DMS114 treated with DMSO at 0.1 percent for 48 hours (cell line): ENCODE data around the gene ARX.

Source experiments
- DNase-seq: peaks from one replicate; lab custom pipeline; 2025; ENCODE audit not compliant: unreplicated experiment; lab: John Stamatoyannopoulos, UW

Gene ARX

DNA sequence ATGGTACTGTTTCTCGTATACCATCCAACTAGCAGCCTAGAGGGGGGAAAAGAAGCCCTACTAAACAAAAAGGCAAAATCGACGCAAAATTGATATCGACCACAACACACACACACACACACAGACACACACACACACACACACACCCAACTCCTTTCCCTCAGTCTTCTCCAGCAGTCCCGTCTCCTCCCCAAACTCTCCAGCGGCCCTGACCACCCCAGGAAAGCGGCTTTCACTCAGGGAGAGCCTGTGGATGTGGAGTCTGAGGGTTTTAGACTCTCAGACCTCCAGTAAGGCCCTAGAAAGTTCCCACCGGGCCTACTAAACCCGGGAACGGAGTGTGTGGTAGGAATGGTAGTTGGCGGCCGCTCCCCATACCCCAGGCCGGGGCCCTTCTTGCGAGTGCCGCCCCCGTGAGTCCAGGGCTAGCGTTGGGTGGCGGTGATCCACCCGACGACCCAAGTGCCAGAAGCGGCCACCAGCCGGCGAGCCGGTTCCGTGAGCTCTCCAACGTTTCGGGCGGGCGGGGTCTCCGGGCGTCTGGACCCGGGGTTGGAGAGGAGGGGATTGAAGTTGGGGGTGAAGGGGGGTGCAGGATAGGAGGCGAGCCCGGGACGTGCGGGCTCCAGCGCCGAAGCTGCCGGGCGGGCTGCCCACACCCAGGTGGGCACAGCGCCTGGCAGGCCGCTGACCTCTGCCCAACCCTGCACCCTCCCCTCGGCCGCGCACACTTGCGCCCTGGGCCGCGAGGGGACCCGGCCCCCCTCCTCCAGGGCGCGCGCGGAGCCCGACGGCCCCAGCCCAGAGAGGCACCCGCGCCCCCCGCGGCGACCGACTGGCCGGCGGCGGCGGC is 13.7 kb downstream of the ARX start:
- no peak for DNase-seq

DNA sequence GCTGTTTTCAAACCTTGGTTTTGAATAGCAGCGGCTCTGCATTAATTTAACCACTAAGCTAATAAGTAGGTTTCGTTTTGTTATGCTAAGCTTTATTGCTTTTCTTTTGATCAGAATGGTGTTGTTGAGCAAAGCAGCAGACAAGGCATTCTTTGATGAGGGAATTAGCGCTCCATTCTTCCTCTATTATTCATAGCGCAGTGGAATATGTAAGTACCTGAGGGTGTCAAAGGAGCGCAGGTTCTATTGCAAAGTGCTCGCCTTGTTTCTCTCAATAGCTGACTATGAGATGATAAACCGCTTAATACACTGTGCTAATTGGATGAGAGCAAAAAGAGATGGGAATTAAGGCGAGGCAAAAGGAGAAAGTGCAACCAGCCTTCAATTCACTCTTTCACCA is 16.3 kb downstream of the ARX start:
- no peak for DNase-seq

DNA sequence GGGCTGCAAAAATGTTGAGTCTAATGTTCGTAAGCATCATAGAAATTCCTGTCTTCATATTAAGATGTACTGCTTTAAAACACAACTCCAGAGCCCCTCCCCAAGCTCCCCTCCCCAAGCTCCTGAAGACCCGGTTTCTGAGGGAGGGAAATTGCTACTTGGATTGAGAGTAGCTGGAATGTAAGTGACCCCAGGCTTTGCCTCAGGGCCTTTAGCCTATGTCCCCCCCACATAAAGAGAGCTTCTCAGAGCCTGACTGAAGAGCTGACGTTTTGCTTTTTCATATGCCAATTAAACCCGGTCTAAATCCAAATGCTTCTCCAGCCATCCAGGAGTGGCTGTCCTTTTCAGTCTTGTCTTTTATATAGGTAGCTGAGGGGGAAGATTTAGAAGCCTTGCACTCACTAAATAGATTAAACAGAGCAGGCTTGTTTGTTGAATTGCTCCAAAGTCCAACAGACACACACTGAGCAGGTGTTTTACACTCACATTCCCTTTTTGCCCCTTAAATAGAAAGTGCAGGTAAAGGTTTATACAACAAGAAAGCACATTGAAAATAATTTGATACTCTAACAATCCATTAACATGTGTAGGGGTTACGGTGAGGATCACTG is 19.6 kb downstream of the ARX start:
- no peak for DNase-seq

DNA sequence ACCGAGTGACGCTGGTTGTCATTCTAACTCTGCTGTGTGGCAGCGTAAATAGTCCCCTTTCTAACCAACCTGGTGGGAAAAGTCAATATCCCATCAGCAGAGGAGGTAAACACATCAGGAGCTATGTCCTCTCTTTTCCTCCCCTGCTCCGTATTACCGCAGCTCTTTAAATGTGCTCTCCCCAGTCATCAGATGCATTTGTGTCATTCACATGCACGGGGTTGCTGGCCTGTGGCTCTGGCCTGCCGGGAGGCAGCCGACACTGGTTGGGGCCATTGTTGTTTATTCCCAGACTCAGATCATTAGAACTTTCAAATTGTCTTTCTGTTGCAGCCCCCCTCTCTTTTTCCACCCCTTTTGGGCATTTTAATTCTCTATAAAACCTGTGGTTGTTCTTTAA is 21.9 kb downstream of the ARX start:
- no peak for DNase-seq

DNA sequence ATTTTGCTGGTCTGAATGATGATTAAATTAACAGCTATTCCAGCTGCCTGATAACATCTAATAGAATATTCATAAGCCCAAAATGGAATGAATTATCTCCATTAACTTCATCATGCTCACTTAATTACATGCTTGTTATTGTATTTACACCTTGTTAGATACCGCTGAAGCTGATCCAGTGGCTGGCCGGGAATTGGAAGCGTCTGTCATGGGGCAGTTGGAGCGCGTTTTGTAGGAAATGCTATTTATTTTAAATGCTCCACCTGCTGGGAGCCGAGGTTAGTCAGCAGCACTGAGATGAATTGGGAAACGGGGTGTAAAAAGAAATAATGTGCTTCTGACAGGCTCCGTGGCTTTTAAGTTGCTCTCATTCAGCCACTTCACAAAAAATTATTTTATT is 25.2 kb downstream of the ARX start:
- no peak for DNase-seq

DNA sequence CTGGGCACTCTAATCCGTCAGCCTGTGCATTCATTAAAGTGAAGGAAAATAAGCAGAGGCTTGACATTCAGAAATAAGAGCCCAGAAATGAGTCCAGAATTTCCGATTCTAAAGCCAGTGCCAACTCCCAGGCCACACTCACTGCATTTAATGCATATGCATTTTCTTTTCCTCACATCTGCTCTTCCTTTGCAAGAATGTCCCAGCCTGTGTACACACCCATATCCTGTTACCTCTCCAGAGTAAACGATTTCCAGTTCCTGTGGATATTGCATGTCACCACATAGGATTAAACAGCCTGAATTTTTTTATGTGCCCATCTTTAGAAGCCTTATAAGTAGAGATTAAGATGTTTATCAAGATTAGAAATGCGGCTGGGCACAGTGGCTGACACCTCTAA is 27.5 kb downstream of the ARX start:
- DNase-seq, result no peak

DNA sequence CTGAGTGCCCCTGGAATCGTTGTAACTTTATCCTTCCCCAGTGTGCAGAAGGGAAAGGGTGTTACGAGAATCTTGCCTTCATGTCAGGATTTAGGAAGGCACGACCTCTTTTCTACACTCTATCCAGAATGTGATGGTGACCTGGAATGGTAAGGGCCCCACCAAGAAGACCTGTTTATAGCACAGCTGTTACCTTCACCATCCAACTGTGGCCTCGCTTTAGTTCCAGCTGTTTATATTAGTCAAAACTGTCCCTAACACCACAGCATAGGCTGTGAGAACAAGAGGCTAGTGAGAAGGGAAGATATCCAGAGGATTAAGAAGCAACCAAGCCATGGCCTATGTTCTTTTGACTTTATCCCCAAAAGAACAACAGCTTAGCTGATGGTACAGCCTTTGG is 28.0 kb downstream of the ARX start:
- DNase-seq, result no peak

DNA sequence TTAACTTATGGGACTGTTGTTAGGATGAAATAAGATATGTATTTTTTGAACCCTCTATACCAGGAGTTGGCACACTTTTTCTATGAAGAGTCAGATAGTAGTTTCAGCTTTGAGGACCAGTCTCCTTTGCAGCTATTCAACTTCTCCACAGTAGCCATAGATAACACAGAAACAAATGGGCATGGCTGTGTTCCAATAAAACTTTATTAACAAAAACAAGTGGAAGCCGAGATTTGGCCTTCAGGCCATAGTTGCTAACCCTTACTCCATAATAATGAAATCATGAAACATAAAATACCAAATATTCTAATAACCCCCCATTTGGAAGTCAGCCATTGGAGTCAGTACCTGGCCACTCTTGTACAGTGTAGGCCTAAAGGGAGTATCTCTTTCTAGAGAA is 30.6 kb downstream of the ARX start:
- no peak for DNase-seq

DNA sequence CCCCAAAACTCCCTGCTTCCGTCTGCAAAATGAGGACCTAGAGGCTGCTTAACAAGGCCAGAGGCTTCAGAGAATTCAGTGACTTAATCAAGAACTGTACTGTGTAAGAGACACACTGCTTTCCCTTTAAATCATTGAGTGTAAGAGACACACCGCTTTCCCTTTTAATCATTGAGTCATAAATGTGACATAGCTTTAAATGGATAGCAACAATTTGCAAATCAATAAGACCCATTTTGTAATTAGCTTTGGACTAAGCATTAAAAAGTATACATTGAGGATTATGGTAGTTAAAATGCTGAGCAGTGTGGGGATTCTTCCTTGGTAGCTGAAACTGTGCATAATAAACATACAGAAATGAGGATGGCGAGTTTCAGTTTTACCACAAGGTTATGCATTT is 31.8 kb downstream of the ARX start:
- DNase-seq, result no peak

DNA sequence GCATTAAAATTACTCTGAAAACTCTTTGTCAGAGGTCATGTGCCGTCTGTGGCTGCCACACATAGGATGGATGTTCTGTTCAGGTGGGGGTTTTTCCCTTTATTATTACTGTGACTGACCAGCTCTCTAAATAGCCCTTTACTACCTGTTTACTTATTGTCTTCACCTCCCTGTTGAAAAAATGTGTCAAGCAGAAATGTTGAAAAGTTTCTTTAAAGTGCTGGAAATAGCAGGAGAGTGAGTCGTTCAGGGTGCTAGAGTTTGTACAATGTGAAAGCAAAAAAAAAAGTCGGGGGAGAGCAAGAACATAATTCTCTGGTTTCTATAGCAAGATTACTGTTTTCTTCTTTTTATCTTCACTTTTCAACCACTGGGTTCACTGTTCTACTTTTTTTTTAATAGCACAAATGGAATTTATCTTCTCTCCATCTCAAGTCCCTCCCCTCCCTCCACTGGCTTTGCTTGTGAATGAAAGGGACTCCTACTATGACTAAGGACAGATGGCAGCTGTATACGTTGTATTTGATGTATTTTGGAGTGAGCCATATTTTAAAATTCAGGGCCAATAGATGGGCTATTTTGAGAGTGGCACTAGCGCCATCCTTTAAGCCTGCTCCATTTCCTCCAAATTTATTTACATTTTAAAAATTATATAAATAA is 33.3 kb downstream of the ARX start:
- DNase-seq, result no peak

DNA sequence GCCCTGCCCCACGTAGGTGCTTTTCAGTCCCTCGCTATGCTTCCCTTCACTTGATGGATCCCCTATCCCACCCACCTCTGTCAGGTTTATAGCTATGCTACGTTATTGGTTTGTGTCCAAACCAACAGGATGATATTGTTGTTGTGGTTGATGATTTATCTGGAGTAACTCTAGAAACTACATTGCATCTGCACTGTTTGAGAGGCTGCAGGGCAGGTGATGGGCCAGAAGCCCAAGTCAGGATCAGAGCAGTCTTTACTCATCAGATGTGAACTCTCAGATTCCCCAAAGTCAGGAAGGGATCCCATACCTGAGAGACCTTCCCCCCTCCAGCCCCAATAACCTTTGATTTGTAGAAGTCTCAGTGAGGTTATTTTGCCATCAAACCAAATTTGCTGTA is 34.7 kb downstream of the ARX start:
- DNase-seq, result no peak

DNA sequence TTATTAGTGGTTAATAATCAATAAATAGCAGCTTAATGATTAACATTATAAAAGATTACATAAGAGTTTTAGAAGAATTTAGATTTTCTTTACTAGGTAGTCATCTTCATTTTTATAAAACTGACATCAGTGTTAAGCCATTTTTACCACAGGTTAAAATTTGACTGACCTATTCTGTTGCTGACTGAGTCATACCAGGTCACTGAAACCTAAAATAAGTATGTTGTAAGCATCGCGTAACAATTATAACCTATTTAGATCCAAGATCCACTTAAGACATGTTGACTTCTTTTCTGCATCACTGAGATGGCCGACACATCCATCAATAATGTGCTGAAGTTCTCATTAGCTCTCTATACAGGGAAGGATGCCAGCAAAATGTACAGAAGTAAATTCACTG is 36.7 kb downstream of the ARX start:
- DNase-seq, result no peak

DNA sequence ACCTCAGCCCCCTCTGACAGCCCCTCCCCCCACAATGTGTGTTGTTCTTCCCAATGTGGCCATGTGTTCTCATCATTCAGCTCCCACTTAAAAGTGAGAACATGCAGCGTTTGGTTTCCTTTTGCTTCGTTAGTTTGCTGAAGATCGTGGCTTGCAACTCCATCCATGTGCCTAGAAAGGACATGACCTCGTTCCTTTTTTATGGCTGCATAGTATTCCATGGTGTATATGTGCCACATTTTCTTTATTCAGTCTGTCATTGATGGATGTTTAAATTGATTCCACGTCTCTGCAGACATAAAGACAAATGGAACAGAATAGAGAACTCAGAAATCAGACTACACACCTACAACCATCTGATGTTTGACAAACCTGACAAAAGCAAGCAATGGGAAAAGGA is 46.0 kb downstream of the ARX start:
- no peak for DNase-seq

DNA sequence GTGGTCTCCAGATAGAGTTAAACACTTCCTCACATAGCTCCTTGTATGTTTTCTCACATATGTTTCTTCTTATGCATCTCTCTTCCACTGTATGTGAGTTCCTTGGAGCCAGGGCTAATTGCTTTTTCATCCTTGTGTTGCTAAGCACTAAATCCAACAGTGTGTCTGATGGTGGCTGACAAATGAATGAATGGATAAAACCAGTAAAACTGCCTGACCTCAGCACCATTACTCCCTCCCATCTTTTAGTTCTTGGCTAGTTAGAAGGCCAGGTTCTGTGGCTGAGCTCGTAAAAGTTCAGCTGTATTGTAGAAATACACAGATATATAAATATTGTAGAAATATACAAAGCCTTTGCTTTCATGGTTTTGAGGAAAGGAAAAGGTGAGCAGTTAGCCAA is 50.4 kb downstream of the ARX start:
- no peak for DNase-seq

DNA sequence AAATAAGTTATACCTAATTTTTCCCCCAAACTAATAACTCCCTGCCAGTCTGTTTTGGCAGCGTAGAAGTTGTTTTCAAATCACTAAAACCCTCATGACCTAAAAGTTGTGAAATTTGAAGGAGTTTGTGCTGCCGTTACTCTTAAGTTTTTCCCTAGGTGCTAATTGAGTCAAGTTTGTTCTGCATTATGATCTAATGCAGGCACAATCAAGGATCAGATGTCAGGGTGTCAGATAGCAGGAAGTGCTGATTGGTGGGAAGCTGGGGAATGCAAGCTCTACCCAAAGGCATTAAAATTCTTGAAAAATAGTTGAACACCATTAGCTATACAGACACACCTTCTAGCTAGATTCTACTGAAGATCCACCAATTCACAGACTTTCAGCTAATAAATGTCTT is 51.9 kb downstream of the ARX start:
- DNase-seq, result no peak

DNA sequence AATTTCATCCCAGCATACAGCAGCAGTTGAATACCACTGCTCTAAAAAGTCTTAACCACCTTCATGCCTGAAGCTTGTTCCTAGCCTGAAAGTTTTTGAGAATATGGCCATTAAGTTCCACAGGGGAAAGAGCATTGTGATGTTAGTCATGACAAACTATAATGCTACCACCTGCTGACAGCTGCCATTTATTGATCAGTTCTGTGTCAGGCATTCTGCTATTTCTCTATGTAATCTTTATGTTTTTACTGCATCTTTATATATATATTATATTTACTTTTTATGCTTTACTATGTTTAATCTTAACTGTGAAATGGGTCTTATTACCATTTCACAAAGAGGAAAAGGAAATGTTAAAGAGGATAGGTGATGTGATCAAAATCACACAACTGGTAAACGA is 54.0 kb downstream of the ARX start:
- no peak for DNase-seq

DNA sequence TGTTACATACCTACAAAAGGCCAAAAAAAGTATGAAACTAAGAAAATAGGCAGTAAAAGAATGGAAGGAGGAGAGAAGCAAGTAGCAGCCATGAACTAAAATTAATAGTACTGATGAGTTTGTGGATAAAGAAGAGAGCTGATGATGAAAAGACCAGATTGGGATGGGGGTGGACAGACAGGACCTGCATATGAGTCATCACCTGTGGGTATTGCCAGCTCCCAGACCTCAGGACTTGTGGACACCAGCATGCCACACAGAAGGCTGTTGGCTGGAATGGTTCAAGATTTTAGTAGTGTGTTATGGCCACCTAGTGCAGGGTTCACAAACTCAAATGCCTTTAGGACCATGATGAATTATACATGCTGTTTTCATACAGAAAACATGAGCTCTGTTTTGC is 58.9 kb downstream of the ARX start:
- DNase-seq, result no peak

DNA sequence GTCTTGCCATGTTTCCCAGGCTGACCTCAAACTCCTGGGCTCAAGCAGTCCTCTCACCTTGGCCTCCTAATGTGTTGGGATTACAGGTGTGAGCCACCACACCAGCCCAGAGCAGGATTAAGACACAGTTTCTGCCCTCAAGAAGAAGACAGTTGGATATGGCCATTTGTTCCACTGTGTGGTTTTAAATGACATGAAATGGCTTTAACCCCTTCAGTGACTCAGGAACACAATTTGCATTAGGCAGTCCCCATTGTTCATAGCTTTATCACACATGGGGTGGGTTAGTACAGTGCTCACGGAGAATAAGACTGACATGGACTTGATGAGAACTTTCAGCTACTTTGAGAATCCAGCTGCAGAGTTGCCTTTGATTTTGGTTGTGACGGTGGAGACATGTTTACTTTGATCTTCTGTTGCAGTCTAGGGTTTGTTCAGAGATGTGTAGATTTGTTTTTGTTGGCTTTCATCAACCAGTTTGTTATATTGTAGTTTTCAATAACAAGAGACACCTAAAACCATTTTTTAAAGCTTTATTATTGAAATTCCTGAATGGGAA is 60.3 kb downstream of the ARX start:
- no peak for DNase-seq

DNA sequence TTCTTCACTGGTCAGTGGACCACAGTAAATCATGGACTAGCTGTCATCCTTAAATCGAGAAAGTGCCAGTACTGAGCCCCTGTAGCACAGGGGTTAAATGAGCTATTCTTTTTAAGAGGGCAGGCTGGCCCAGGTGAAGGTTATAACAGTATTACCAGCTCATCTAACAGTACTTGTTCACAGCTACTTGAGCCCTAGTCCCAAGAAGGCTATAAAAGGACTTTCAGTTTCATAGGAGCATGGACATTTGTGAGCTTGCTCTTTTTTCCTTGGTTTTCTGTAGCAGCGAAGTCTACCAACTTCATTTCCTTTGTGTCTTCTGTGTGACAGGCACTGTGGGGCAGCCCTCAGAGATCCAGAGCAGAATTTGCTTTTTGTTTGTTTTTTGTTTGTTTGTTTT is 61.0 kb downstream of the ARX start:
- DNase-seq, result no peak
